ENCODE results near the gene OR11G2. TPM values are rescaled to one million over a fixed set of nuclear protein-coding genes. Genes with fewer than 3 reads are reported as not detected.
"Not testable (repeated sequence)": the region's sequence is repeated elsewhere in the genome, so short reads cannot be mapped to it uniquely, and the experiment has no call there.

The OR11G2 gene
- total and polyA plus RNA-seq, 2 donors, result not detected

- Histone ChIP-seq H3K27me3 (ENCODE audit: control insufficient read depth in 2 of 2, insufficient read depth in 1 of 2, low read length in 1 of 2) (no peaks in the 10 kb centered on the region), H3K36me3 (ENCODE audit: control insufficient read depth in 2 of 2, insufficient read depth in 2 of 2, low read length in 1 of 2) (no peaks in the 10 kb centered on the region), H3K9me3 (ENCODE audit: control insufficient read depth in 2 of 2, insufficient read depth in 1 of 2, low read length in 1 of 2) (peaks cover 0 to 3% of the 10 kb centered on the region in 2 donors), H3K4me1 (ENCODE audit: control insufficient read depth in 2 of 2, insufficient read depth in 2 of 2, low read length in 2 of 2) (no peaks in the 10 kb centered on the region), H3K27ac (ENCODE audit: low read depth in 1 of 2, low read length in 1 of 2) (no peak overlapping the region), H3K4me3 (ENCODE audit: low read length in 2 of 2) (no peak overlapping the region)
- no peak for DNase-seq (ENCODE audit: low read depth in 6 of 9, low spot score in 9 of 9)
- WGBS, result 57% methylated on average over 5 of the region's 5 CpGs
These were observed 11.5 kb upstream of the OR11G2 start for GRCh38 chr14:20179218-20179617.

GRCh38 chr14:20179880-20180279, 10.8 kb upstream of the OR11G2 start:
- H3K9me3 ChIP-seq (ENCODE audit: control insufficient read depth in 2 of 2, insufficient read depth in 1 of 2, low read length in 1 of 2), result peaks cover 0 to 3% of the 10 kb centered on the region in 2 donors
- DNase-seq (ENCODE audit: low read depth in 6 of 9, low spot score in 9 of 9), result no peak
- H3K4me1 ChIP-seq (ENCODE audit: control insufficient read depth in 2 of 2, insufficient read depth in 2 of 2, low read length in 2 of 2), result no peaks in the 10 kb centered on the region
- no peaks in the 10 kb centered on the region for H3K36me3 ChIP-seq (ENCODE audit: control insufficient read depth in 2 of 2, insufficient read depth in 2 of 2, low read length in 1 of 2)
- no peak overlapping the region for H3K4me3 ChIP-seq (ENCODE audit: low read length in 2 of 2)
- WGBS, result 82% methylated on average over 2 of the region's 2 CpGs
- no peak overlapping the region for H3K27ac ChIP-seq (ENCODE audit: low read depth in 1 of 2, low read length in 1 of 2)
- no peaks in the 10 kb centered on the region for H3K27me3 ChIP-seq (ENCODE audit: control insufficient read depth in 2 of 2, insufficient read depth in 1 of 2, low read length in 1 of 2)

GRCh38 chr14:20180486-20180885, 10.2 kb upstream of the OR11G2 start:
- Histone ChIP-seq H3K4me3 (ENCODE audit: low read length in 2 of 2) (no peak overlapping the region), H3K27ac (ENCODE audit: low read depth in 1 of 2, low read length in 1 of 2) (no peak overlapping the region), H3K36me3 (ENCODE audit: control insufficient read depth in 2 of 2, insufficient read depth in 2 of 2, low read length in 1 of 2) (no peaks in the 10 kb centered on the region), H3K4me1 (ENCODE audit: control insufficient read depth in 2 of 2, insufficient read depth in 2 of 2, low read length in 2 of 2) (no peaks in the 10 kb centered on the region), H3K27me3 (ENCODE audit: control insufficient read depth in 2 of 2, insufficient read depth in 1 of 2, low read length in 1 of 2) (no peaks in the 10 kb centered on the region), H3K9me3 (ENCODE audit: control insufficient read depth in 2 of 2, insufficient read depth in 1 of 2, low read length in 1 of 2) (peaks cover 0 to 3% of the 10 kb centered on the region in 2 donors)
- 71% methylated on average over 2 of the region's 2 CpGs for WGBS
- DNase-seq (ENCODE audit: low read depth in 6 of 9, low spot score in 9 of 9), result no peak

- DNase-seq (ENCODE audit: low read depth in 6 of 9, low spot score in 9 of 9), result no peak
- Histone ChIP-seq H3K36me3 (ENCODE audit: control insufficient read depth in 2 of 2, insufficient read depth in 2 of 2, low read length in 1 of 2) (no peaks in the 10 kb centered on the region), H3K27me3 (ENCODE audit: control insufficient read depth in 2 of 2, insufficient read depth in 1 of 2, low read length in 1 of 2) (no peaks in the 10 kb centered on the region), H3K4me1 (ENCODE audit: control insufficient read depth in 2 of 2, insufficient read depth in 2 of 2, low read length in 2 of 2) (no peaks in the 10 kb centered on the region), H3K27ac (ENCODE audit: low read depth in 1 of 2, low read length in 1 of 2) (no peak overlapping the region), H3K9me3 (ENCODE audit: control insufficient read depth in 2 of 2, insufficient read depth in 1 of 2, low read length in 1 of 2) (no peaks in the 10 kb centered on the region), H3K4me3 (ENCODE audit: low read length in 2 of 2) (no peak overlapping the region)
- 58% methylated on average over 5 of the region's 5 CpGs for WGBS
These were observed 6.5 kb upstream of the OR11G2 start for GRCh38 chr14:20184181-20184580.

GRCh38 chr14:20191396-20191795, 700 bp downstream of the OR11G2 start:
- Histone ChIP-seq H3K4me3 (ENCODE audit: low read length in 2 of 2) (no peak overlapping the region), H3K9me3 (ENCODE audit: control insufficient read depth in 2 of 2, insufficient read depth in 1 of 2, low read length in 1 of 2) (no peaks in the 10 kb centered on the region), H3K27ac (ENCODE audit: low read depth in 1 of 2, low read length in 1 of 2) (no peak overlapping the region), H3K4me1 (ENCODE audit: control insufficient read depth in 2 of 2, insufficient read depth in 2 of 2, low read length in 2 of 2) (no peaks in the 10 kb centered on the region), H3K27me3 (ENCODE audit: control insufficient read depth in 2 of 2, insufficient read depth in 1 of 2, low read length in 1 of 2) (no peaks in the 10 kb centered on the region), H3K36me3 (ENCODE audit: control insufficient read depth in 2 of 2, insufficient read depth in 2 of 2, low read length in 1 of 2) (no peaks in the 10 kb centered on the region)
- WGBS, result 91% methylated on average over 3 of the region's 3 CpGs
- DNase-seq (ENCODE audit: low read depth in 6 of 9, low spot score in 9 of 9), result no peak

GRCh38 chr14:20194101-20194500, 3.4 kb downstream of the OR11G2 start:
- H3K27ac ChIP-seq (ENCODE audit: low read depth in 1 of 2, low read length in 1 of 2), result no peak overlapping the region

GRCh38 chr14:20195170-20195569, 4.5 kb downstream of the OR11G2 start:
- H3K27me3 ChIP-seq (ENCODE audit: control insufficient read depth in 2 of 2, insufficient read depth in 1 of 2, low read length in 1 of 2); H3K9me3 ChIP-seq (ENCODE audit: control insufficient read depth in 2 of 2, insufficient read depth in 1 of 2, low read length in 1 of 2); H3K4me1 ChIP-seq (ENCODE audit: control insufficient read depth in 2 of 2, insufficient read depth in 2 of 2, low read length in 2 of 2); H3K36me3 ChIP-seq (ENCODE audit: control insufficient read depth in 2 of 2, insufficient read depth in 2 of 2, low read length in 1 of 2); H3K4me3 ChIP-seq (ENCODE audit: low read length in 2 of 2); H3K27ac ChIP-seq (ENCODE audit: low read depth in 1 of 2, low read length in 1 of 2); DNase-seq (ENCODE audit: low read depth in 6 of 9, low spot score in 9 of 9): not testable (repeated sequence)
- WGBS, result 77% methylated on average over 6 of the region's 6 CpGs

More at GRCh38 chr14:20194101-20194500, 3.4 kb downstream of the OR11G2 start:
- Histone ChIP-seq H3K27me3 (ENCODE audit: control insufficient read depth in 2 of 2, insufficient read depth in 1 of 2, low read length in 1 of 2) (no peaks in the 10 kb centered on the region), H3K36me3 (ENCODE audit: control insufficient read depth in 2 of 2, insufficient read depth in 2 of 2, low read length in 1 of 2) (no peaks in the 10 kb centered on the region), H3K9me3 (ENCODE audit: control insufficient read depth in 2 of 2, insufficient read depth in 1 of 2, low read length in 1 of 2) (no peaks in the 10 kb centered on the region), H3K4me3 (ENCODE audit: low read length in 2 of 2) (no peak overlapping the region), H3K4me1 (ENCODE audit: control insufficient read depth in 2 of 2, insufficient read depth in 2 of 2, low read length in 2 of 2) (no peaks in the 10 kb centered on the region)
- DNase-seq (ENCODE audit: low read depth in 6 of 9, low spot score in 9 of 9), result no peak

GRCh38 chr14:20195911-20196310, 5.2 kb downstream of the OR11G2 start:
- Histone ChIP-seq H3K36me3 (ENCODE audit: control insufficient read depth in 2 of 2, insufficient read depth in 2 of 2, low read length in 1 of 2) (no peaks in the 10 kb centered on the region), H3K4me1 (ENCODE audit: control insufficient read depth in 2 of 2, insufficient read depth in 2 of 2, low read length in 2 of 2) (no peaks in the 10 kb centered on the region), H3K27me3 (ENCODE audit: control insufficient read depth in 2 of 2, insufficient read depth in 1 of 2, low read length in 1 of 2) (no peaks in the 10 kb centered on the region), H3K4me3 (ENCODE audit: low read length in 2 of 2) (no peak overlapping the region), H3K27ac (ENCODE audit: low read depth in 1 of 2, low read length in 1 of 2) (no peak overlapping the region), H3K9me3 (ENCODE audit: control insufficient read depth in 2 of 2, insufficient read depth in 1 of 2, low read length in 1 of 2) (no peaks in the 10 kb centered on the region)
- no peak for DNase-seq (ENCODE audit: low read depth in 6 of 9, low spot score in 9 of 9)
- WGBS, result 39% methylated on average over 2 of the region's 2 CpGs

- Histone ChIP-seq H3K9me3 (ENCODE audit: control insufficient read depth in 2 of 2, insufficient read depth in 1 of 2, low read length in 1 of 2) (no peaks in the 10 kb centered on the region), H3K27ac (ENCODE audit: low read depth in 1 of 2, low read length in 1 of 2) (no peak overlapping the region), H3K36me3 (ENCODE audit: control insufficient read depth in 2 of 2, insufficient read depth in 2 of 2, low read length in 1 of 2) (no peaks in the 10 kb centered on the region), H3K4me1 (ENCODE audit: control insufficient read depth in 2 of 2, insufficient read depth in 2 of 2, low read length in 2 of 2) (no peaks in the 10 kb centered on the region), H3K4me3 (ENCODE audit: low read length in 2 of 2) (no peak overlapping the region), H3K27me3 (ENCODE audit: control insufficient read depth in 2 of 2, insufficient read depth in 1 of 2, low read length in 1 of 2) (no peaks in the 10 kb centered on the region)
- 75% methylated on average over 6 of the region's 6 CpGs for WGBS
- no peak for DNase-seq (ENCODE audit: low read depth in 6 of 9, low spot score in 9 of 9)
These were observed 6.8 kb downstream of the OR11G2 start for GRCh38 chr14:20197459-20197858.

- Histone ChIP-seq H3K4me3 (ENCODE audit: low read length in 2 of 2) (no peak overlapping the region), H3K9me3 (ENCODE audit: control insufficient read depth in 2 of 2, insufficient read depth in 1 of 2, low read length in 1 of 2) (no peaks in the 10 kb centered on the region), H3K4me1 (ENCODE audit: control insufficient read depth in 2 of 2, insufficient read depth in 2 of 2, low read length in 2 of 2) (no peaks in the 10 kb centered on the region), H3K27ac (ENCODE audit: low read depth in 1 of 2, low read length in 1 of 2) (no peak overlapping the region), H3K36me3 (ENCODE audit: control insufficient read depth in 2 of 2, insufficient read depth in 2 of 2, low read length in 1 of 2) (no peaks in the 10 kb centered on the region), H3K27me3 (ENCODE audit: control insufficient read depth in 2 of 2, insufficient read depth in 1 of 2, low read length in 1 of 2) (no peaks in the 10 kb centered on the region)
- WGBS, result 81% methylated on average over 5 of the region's 5 CpGs
- DNase-seq (ENCODE audit: low read depth in 6 of 9, low spot score in 9 of 9), result no peak
These were observed 8.3 kb downstream of the OR11G2 start for GRCh38 chr14:20198991-20199390.

All from thymus (tissue), 11 donors.